GM23338 (cell line): ENCODE measurements around the gene PKHD1.

ENCODE experiments used
- CREB1 ChIP-seq: fragments of 250-450 bp; sonication (Bioruptor Pico); IDR thresholded peaks from 2 replicates; pipeline ENCODE4 v1.5.0; 2020; ENCODE audit warnings: low read depth, mild to moderate bottlenecking, moderate library complexity
- CTCF ChIP-seq, 2 experiments: fragments of 200-600 bp in 1 of 2; sonication (generic) in 1 of 2; conservative IDR thresholded peaks; 2 replicates each; pipeline versions ENCODE4 v1.5.1 to v1.6.1; 2016 to 2017; ENCODE audit warnings: antibody characterized with exemption in 2 of 2, low read depth in 2 of 2, mild to moderate bottlenecking in 2 of 2, moderate library complexity in 1 of 2
- ETS1 ChIP-seq: IDR thresholded peaks from 2 replicates; pipeline ENCODE4 v1.6.1; 2016; ENCODE audit warnings: antibody characterized with exemption
- EZH2 ChIP-seq: fragments of 200-600 bp; sonication (generic); IDR thresholded peaks from one replicate; pipeline ENCODE4 v1.8.0; 2017; ENCODE audit warnings: antibody characterized with exemption, mild to moderate bottlenecking, low read depth; ENCODE audit not compliant: unreplicated experiment
- EZH2phosphoT487 ChIP-seq: fragments of 200-600 bp; sonication (generic); IDR thresholded peaks from one replicate; pipeline ENCODE4 v1.8.1; 2018; ENCODE audit warnings: antibody characterized with exemption; ENCODE audit not compliant: unreplicated experiment
- JUNB ChIP-seq: IDR thresholded peaks from one replicate; pipeline ENCODE4 v1.6.1; 2016; ENCODE audit warnings: antibody characterized with exemption; ENCODE audit not compliant: unreplicated experiment
- NANOG ChIP-seq: IDR thresholded peaks from 2 replicates; pipeline ENCODE4 v1.6.1; 2016; ENCODE audit warnings: antibody characterized with exemption, borderline replicate concordance
- POLR2AphosphoS5 ChIP-seq: IDR thresholded peaks from 2 replicates; pipeline ENCODE4 v1.6.1; 2016; ENCODE audit warnings: antibody characterized with exemption, low read depth
- REST ChIP-seq: IDR thresholded peaks from one replicate; pipeline ENCODE4 v1.6.1; 2018; ENCODE audit warnings: antibody characterized with exemption; ENCODE audit not compliant: unreplicated experiment
- ZNF114 ChIP-seq: fragments of 250-450 bp; sonication (Bioruptor Pico); IDR thresholded peaks from 2 replicates; pipeline ENCODE4 v1.5.0; 2020; ENCODE audit warnings: mild to moderate bottlenecking, moderate library complexity

GRCh38 chr6:52136934-52137467, 49.6 kb upstream of the PKHD1 start:
- TF ChIP-seq CTCF (conservative IDR thresholded peaks at IDR 0.05; ENCODE audit: low read depth in 2 of 2) (no peak), NANOG (no peak), EZH2 (no peak), JUNB (no peak), REST (no peak), CREB1 (no peak), EZH2phosphoT487 (no peak), ETS1 (no peak), ZNF114 (CRISPR knock-in tag) (no peak), POLR2AphosphoS5 (no peak)
